OCI-LY1 (cell line): ENCODE data around the gene NNT.

Experiments
- EZH2 ChIP-seq: fragments of 200-600 bp; sonication (generic), shearing (Covaris generic); IDR thresholded peaks from 2 replicates; pipeline ENCODE4 v1.8.0; 2017; ENCODE audit warnings: borderline replicate concordance, mixed run types, mild to moderate bottlenecking, antibody characterized with exemption, low read length, moderate library complexity, mixed read lengths
- TF ChIP-seq, protein P1 (sequence below): fragments of 200-600 bp; sonication (generic), shearing (Covaris generic); IDR thresholded peaks from 2 replicates; pipeline ENCODE4 v1.5.1; 2017; ENCODE audit warnings: mild to moderate bottlenecking, antibody characterized with exemption, low read length, moderate library complexity, mixed read lengths

DNA sequence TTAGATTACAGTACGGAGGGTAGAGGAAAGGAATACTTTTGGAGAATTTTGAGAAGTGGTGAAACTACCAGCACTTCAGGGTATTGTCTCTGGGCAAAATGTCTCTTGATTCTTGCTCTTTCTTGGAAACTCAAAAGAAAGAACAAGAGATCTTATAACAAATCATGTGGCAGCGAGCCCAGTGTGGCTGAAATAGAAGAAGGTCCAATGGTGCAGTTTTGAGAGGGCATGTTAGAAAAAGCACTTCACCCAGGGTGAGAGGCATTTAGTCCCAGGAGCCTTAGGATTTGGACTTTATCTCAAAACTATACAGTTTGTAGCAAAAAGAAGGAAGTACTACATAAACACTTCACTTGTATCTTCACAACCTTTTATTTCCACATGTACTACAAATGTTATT is 39.4 kb downstream of the NNT start:
- TF ChIP-seq, protein P1, sequence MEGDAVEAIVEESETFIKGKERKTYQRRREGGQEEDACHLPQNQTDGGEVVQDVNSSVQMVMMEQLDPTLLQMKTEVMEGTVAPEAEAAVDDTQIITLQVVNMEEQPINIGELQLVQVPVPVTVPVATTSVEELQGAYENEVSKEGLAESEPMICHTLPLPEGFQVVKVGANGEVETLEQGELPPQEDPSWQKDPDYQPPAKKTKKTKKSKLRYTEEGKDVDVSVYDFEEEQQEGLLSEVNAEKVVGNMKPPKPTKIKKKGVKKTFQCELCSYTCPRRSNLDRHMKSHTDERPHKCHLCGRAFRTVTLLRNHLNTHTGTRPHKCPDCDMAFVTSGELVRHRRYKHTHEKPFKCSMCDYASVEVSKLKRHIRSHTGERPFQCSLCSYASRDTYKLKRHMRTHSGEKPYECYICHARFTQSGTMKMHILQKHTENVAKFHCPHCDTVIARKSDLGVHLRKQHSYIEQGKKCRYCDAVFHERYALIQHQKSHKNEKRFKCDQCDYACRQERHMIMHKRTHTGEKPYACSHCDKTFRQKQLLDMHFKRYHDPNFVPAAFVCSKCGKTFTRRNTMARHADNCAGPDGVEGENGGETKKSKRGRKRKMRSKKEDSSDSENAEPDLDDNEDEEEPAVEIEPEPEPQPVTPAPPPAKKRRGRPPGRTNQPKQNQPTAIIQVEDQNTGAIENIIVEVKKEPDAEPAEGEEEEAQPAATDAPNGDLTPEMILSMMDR = no peak
- TF ChIP-seq EZH2 = no peak
